Liver (tissue), 3 donors: Measurements from ENCODE around the gene BTBD19.

ENCODE experiments used
- CTCF ChIP-seq: fragments of 150-350 bp; IDR thresholded peaks from 2 replicates; pipeline ENCODE4 v1.5.1; 2017; ENCODE audit warnings: improper control_type of control experiment, low read depth, low read length; ENCODE audit not compliant: missing input control
- FOXA2 ChIP-seq: IDR thresholded peaks from 2 replicates; pipeline ENCODE4 v1.6.1; 2016; ENCODE audit warnings: antibody characterized with exemption
- JUND ChIP-seq, 2 donors: IDR thresholded peaks; 2 replicates each; pipeline ENCODE4 v1.6.1; 2016; ENCODE audit warnings: antibody characterized with exemption in 2 of 2
- MAX ChIP-seq: IDR thresholded peaks from 2 replicates; pipeline ENCODE4 v1.6.1; 2016; ENCODE audit warnings: antibody characterized with exemption
- NR2F2 ChIP-seq: IDR thresholded peaks from 2 replicates; pipeline ENCODE4 v1.6.1; 2016; ENCODE audit warnings: antibody characterized with exemption
- RAD21 ChIP-seq, 2 donors: IDR thresholded peaks; 2 replicates each; pipeline ENCODE4 v1.6.1; 2016; ENCODE audit warnings: antibody characterized with exemption in 2 of 2, mild to moderate bottlenecking in 2 of 2
- REST ChIP-seq: IDR thresholded peaks from 2 replicates; pipeline ENCODE4 v1.6.1; 2016; ENCODE audit warnings: antibody characterized with exemption, mild to moderate bottlenecking
- SP1 ChIP-seq: IDR thresholded peaks from 2 replicates; pipeline ENCODE4 v1.6.1; 2018; ENCODE audit warnings: antibody characterized with exemption, mild to moderate bottlenecking
- TAF1 ChIP-seq: conservative IDR thresholded peaks from 2 replicates; pipeline ENCODE4 v1.6.1; 2016; ENCODE audit warnings: antibody characterized with exemption, mild to moderate bottlenecking
- YY1 ChIP-seq: IDR thresholded peaks from 2 replicates; pipeline ENCODE4 v1.6.1; 2016; ENCODE audit warnings: antibody characterized with exemption, mild to moderate bottlenecking
- ZBTB33 ChIP-seq: IDR thresholded peaks from 2 replicates; pipeline ENCODE4 v1.6.1; 2016; ENCODE audit warnings: antibody characterized with exemption
- donor health status: healthy.
- donor health status: healthy.

DNA sequence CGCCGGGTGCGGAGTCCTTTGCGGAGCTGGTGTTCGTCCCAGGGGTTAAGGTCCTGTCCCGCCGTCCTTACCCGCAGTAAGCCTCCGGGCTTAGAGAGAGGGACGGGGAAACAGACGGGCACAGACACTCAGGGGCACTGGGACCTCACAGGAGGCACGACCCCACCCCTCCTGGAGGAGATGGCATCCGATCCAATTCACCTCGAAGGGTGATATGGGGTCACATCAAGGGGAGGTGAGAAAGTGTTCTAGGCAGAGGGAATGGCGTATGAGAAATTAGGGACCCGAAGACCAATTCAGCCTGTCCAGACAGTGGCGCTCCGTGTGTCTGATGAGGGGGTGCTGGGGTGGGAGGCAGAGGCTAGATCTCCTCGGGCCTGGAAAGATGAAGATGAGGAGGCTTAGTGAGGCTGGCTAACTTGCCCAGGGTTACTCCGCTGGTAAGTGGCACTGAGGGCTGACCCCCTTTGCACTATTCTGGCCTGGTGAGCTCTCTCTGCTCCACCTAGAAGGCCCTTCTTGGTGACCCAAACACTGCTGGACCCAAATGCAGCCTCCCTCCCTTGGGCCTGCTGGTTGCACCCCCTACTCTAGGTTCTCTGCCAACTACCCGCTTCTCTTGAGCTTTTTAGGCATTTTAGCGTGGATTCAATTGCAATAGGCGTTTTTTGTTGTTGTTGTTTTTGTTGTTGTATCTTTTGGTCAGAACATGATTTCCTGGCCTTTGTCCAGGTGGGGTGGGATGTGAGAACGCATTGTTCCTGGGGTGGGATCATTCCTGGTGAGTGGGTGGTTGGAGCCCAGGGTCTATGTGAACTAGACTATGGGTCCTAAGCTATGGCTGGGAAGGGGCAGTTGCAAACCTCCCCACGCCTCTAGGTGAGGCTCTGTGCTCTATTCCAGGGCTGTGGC, 12.3 kb downstream of the BTBD19 start:
- TF ChIP-seq SP1 (no peak), CTCF (no peak), FOXA2 (no peak), JUND (IDR thresholded peaks at IDR 0.05) (no peak), ZBTB33 (no peak), NR2F2 (no peak), YY1 (no peak), REST (no peak), RAD21 (IDR thresholded peaks at IDR 0.05) (no peak), TAF1 (no peak), MAX (no peak)
